Neural cell (in vitro differentiated cells): ENCODE results near the gene RPL36. TPM values are rescaled to one million over a fixed set of nuclear protein-coding genes. Genes with fewer than 3 reads are reported as not detected.

Source experiments
- polyA plus RNA-seq: library from polyadenylated mRNA; depleted of rRNA; stranded (reverse); fragments of >200 nt; gene quantifications from 2 replicates; pipeline ENCODE4 v1.2.3, GENCODE V29; 2014

The RPL36 gene
- polyA plus RNA-seq, 1 donor from 2014 or later = 358 TPM

Other genes with a start within 250 kb of the RPL36 start
- gene ZNRF4, start 234.9 kb upstream of the RPL36 start, polyA plus RNA-seq = not detected in 2 replicates
- 0.50 and 2.0 TPM in 2 replicates for gene TINCR, start 122.3 kb upstream of the RPL36 start, polyA plus RNA-seq
- gene SAFB2, start 67.5 kb upstream of the RPL36 start, polyA plus RNA-seq = 38.8 and 40.1 TPM in 2 replicates
- 67.3 and 89.8 TPM in 2 replicates for gene SAFB, start 67.2 kb upstream of the RPL36 start, polyA plus RNA-seq
- gene MICOS13, start 9.8 kb upstream of the RPL36 start, polyA plus RNA-seq = 46.0 and 52.3 TPM in 2 replicates
- 170 and 223 TPM in 2 replicates for gene HSD11B1L, start 9.3 kb upstream of the RPL36 start, polyA plus RNA-seq
- gene LONP1, start 29.9 kb downstream of the RPL36 start, polyA plus RNA-seq = 43.1 and 46.2 TPM in 2 replicates
- not detected in 2 replicates for gene CATSPERD, start 30.3 kb downstream of the RPL36 start, polyA plus RNA-seq
- 0.97 and 1.0 TPM in 2 replicates for gene PRR22, start 94.5 kb downstream of the RPL36 start, polyA plus RNA-seq
- 34.2 and 42.1 TPM in 2 replicates for gene DUS3L, start 100.9 kb downstream of the RPL36 start, polyA plus RNA-seq
- gene NRTN, start 114.8 kb downstream of the RPL36 start, polyA plus RNA-seq = 0.62 TPM in 1 of 2 replicates, not detected in the other
- not detected in 2 replicates for gene FUT6, start 149.4 kb downstream of the RPL36 start, polyA plus RNA-seq
- gene FUT3, start 161.2 kb downstream of the RPL36 start, polyA plus RNA-seq = 0.64 and 0.82 TPM in 2 replicates
- gene FUT5, start 180.2 kb downstream of the RPL36 start, polyA plus RNA-seq = not detected in 2 replicates
- 529 and 594 TPM in 2 replicates for gene NDUFA11, start 213.5 kb downstream of the RPL36 start, polyA plus RNA-seq
- 6.0 and 9.1 TPM in 2 replicates for gene VMAC, start 214.6 kb downstream of the RPL36 start, polyA plus RNA-seq
- 7.5 and 10.5 TPM in 2 replicates for gene CAPS, start 224.0 kb downstream of the RPL36 start, polyA plus RNA-seq